ENCODE data around the gene LCN6. TPM values are rescaled to one million over a fixed set of nuclear protein-coding genes. Genes with fewer than 3 reads are reported as not detected.

Gene LCN6
- total and polyA plus RNA-seq, 9 of the 15 experiments (the other 6 are each of a cell fraction or from before 2014, with no cell fraction given) = 0.10 to 0.45 (median 0.37) TPM; not detected in 5

GRCh38 chr9:136784997-136785361 lies 36.7 kb upstream of the LCN6 start (continued):
- no peak for TF ChIP-seq CHD1 (IDR thresholded peaks at IDR 0.05; ENCODE audit: low read length)
- no peak for TF ChIP-seq TCF7L2 (IDR thresholded peaks at IDR 0.05; ENCODE audit: low read depth, low read length)
- TF ChIP-seq MTF1 (CRISPR knock-in tag; IDR thresholded peaks at IDR 0.05; ENCODE audit: borderline replicate concordance) = no peak
- TF ChIP-seq ZNF41 (CRISPR knock-in tag; conservative IDR thresholded peaks at IDR 0.05) = no peak
- no peak for TF ChIP-seq ZBTB49 (CRISPR knock-in tag; IDR thresholded peaks at IDR 0.05; ENCODE audit: borderline replicate concordance)
- no peak for TF ChIP-seq IRF2 (CRISPR knock-in tag; IDR thresholded peaks at IDR 0.05)
- no peak; a peak in 1 of 4 replicates for TF ChIP-seq MAZ (CRISPR knock-in tag; conservative IDR thresholded peaks at IDR 0.05 in 1 of 2, IDR thresholded peaks at IDR 0.05 in 1 of 2)
- TF ChIP-seq, protein P1, sequence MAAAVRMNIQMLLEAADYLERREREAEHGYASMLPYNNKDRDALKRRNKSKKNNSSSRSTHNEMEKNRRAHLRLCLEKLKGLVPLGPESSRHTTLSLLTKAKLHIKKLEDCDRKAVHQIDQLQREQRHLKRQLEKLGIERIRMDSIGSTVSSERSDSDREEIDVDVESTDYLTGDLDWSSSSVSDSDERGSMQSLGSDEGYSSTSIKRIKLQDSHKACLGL (CRISPR knock-in tag; IDR thresholded peaks at IDR 0.05; ENCODE audit: borderline replicate concordance, poor library complexity, severe bottlenecking) = no peak
- TF ChIP-seq ZSCAN32 (CRISPR knock-in tag; IDR thresholded peaks at IDR 0.05) = no peak
- TF ChIP-seq MAFF (IDR thresholded peaks at IDR 0.05; ENCODE audit: low read length) = no peak
- TF ChIP-seq ZNF134 (CRISPR knock-in tag; conservative IDR thresholded peaks at IDR 0.05) = no peak
- TF ChIP-seq SAFB2 (IDR thresholded peaks at IDR 0.05; ENCODE audit: borderline replicate concordance, low read depth, low read length, severe bottlenecking) = no peak
- TF ChIP-seq, protein P2, sequence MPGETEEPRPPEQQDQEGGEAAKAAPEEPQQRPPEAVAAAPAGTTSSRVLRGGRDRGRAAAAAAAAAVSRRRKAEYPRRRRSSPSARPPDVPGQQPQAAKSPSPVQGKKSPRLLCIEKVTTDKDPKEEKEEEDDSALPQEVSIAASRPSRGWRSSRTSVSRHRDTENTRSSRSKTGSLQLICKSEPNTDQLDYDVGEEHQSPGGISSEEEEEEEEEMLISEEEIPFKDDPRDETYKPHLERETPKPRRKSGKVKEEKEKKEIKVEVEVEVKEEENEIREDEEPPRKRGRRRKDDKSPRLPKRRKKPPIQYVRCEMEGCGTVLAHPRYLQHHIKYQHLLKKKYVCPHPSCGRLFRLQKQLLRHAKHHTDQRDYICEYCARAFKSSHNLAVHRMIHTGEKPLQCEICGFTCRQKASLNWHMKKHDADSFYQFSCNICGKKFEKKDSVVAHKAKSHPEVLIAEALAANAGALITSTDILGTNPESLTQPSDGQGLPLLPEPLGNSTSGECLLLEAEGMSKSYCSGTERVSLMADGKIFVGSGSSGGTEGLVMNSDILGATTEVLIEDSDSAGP (CRISPR knock-in tag; IDR thresholded peaks at IDR 0.05) = no peak
- TF ChIP-seq, protein P3, sequence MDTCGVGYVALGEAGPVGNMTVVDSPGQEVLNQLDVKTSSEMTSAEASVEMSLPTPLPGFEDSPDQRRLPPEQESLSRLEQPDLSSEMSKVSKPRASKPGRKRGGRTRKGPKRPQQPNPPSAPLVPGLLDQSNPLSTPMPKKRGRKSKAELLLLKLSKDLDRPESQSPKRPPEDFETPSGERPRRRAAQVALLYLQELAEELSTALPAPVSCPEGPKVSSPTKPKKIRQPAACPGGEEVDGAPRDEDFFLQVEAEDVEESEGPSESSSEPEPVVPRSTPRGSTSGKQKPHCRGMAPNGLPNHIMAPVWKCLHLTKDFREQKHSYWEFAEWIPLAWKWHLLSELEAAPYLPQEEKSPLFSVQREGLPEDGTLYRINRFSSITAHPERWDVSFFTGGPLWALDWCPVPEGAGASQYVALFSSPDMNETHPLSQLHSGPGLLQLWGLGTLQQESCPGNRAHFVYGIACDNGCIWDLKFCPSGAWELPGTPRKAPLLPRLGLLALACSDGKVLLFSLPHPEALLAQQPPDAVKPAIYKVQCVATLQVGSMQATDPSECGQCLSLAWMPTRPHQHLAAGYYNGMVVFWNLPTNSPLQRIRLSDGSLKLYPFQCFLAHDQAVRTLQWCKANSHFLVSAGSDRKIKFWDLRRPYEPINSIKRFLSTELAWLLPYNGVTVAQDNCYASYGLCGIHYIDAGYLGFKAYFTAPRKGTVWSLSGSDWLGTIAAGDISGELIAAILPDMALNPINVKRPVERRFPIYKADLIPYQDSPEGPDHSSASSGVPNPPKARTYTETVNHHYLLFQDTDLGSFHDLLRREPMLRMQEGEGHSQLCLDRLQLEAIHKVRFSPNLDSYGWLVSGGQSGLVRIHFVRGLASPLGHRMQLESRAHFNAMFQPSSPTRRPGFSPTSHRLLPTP (IDR thresholded peaks at IDR 0.05; ENCODE audit: borderline replicate concordance, extremely low read depth, insufficient read length) = no peak
- no peak for TF ChIP-seq CBX1 (IDR thresholded peaks at IDR 0.05; ENCODE audit: low read depth)
- TF ChIP-seq, protein P4, sequence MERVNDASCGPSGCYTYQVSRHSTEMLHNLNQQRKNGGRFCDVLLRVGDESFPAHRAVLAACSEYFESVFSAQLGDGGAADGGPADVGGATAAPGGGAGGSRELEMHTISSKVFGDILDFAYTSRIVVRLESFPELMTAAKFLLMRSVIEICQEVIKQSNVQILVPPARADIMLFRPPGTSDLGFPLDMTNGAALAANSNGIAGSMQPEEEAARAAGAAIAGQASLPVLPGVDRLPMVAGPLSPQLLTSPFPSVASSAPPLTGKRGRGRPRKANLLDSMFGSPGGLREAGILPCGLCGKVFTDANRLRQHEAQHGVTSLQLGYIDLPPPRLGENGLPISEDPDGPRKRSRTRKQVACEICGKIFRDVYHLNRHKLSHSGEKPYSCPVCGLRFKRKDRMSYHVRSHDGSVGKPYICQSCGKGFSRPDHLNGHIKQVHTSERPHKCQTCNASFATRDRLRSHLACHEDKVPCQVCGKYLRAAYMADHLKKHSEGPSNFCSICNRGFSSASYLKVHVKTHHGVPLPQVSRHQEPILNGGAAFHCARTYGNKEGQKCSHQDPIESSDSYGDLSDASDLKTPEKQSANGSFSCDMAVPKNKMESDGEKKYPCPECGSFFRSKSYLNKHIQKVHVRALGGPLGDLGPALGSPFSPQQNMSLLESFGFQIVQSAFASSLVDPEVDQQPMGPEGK (CRISPR knock-in tag; IDR thresholded peaks at IDR 0.05; ENCODE audit: borderline replicate concordance) = no peak
- TF ChIP-seq PHB2 (IDR thresholded peaks at IDR 0.05; ENCODE audit: low read depth) = no peak

Measured in K562 (cell line).